HEK293T (cell line): Measurements from ENCODE around the gene PTPRA.

Experiments
- CTCF ChIA-PET: fragments of 350-600 bp; formaldehyde crosslinking; extraction: SDS; loops from one replicate; lab custom pipeline; 2021; ENCODE audit warnings: antibody characterized with exemption, inconsistent platforms; lab: Yijun Ruan, JAX
- POLR2A ChIA-PET: fragments of 350-600 bp; formaldehyde crosslinking; extraction: SDS; loops from one replicate; lab custom pipeline; 2020; ENCODE audit warnings: antibody characterized with exemption, inconsistent platforms; lab: Yijun Ruan, JAX
- DNase-seq: peaks from one replicate; pipeline ENCODE4 v3.0.0; 2012; ENCODE audit warnings: mixed read lengths; ENCODE audit errors: extremely low spot score
- ARNT ChIP-seq: fragments of 450-650 bp; IDR thresholded peaks from 2 replicates; pipeline ENCODE4 v1.6.1; 2017; ENCODE audit warnings: mild to moderate bottlenecking
- BHLHE40 ChIP-seq: fragments of 450-650 bp; IDR thresholded peaks from 2 replicates; pipeline ENCODE4 v1.6.1; 2016; ENCODE audit warnings: mild to moderate bottlenecking, moderate library complexity, borderline replicate concordance
- CTBP1 ChIP-seq: fragments of 450-650 bp; IDR thresholded peaks from 2 replicates; pipeline ENCODE4 v1.6.1; 2016; ENCODE audit warnings: borderline replicate concordance
- ELF4 ChIP-seq: fragments of 450-650 bp; IDR thresholded peaks from 2 replicates; pipeline ENCODE4 v1.6.1; 2017; ENCODE audit warnings: antibody characterized with exemption
- FOXA1 ChIP-seq: fragments of 450-650 bp; IDR thresholded peaks from 2 replicates; pipeline ENCODE4 v1.6.1; 2016; ENCODE audit warnings: mild to moderate bottlenecking
- FOXK2 ChIP-seq: fragments of 450-650 bp; IDR thresholded peaks from 2 replicates; pipeline ENCODE4 v1.6.1; 2016; ENCODE audit warnings: mild to moderate bottlenecking
- FOXM1 ChIP-seq: fragments of 450-650 bp; IDR thresholded peaks from 2 replicates; pipeline ENCODE4 v1.6.1; 2017; ENCODE audit warnings: mild to moderate bottlenecking, borderline replicate concordance
- HDGF ChIP-seq: fragments of 450-650 bp; IDR thresholded peaks from 2 replicates; pipeline ENCODE4 v1.6.1; 2017; ENCODE audit warnings: antibody characterized with exemption, borderline replicate concordance
- L3MBTL2 ChIP-seq: fragments of 450-650 bp; conservative IDR thresholded peaks from 2 replicates; pipeline ENCODE4 v1.6.1; 2016; ENCODE audit warnings: mild to moderate bottlenecking
- LEF1 ChIP-seq: fragments of 450-650 bp; IDR thresholded peaks from 2 replicates; pipeline ENCODE4 v1.6.1; 2017; ENCODE audit warnings: mild to moderate bottlenecking, borderline replicate concordance
- NFRKB ChIP-seq: fragments of 450-650 bp; IDR thresholded peaks from 2 replicates; pipeline ENCODE4 v1.6.1; 2016; ENCODE audit warnings: mild to moderate bottlenecking, moderate library complexity
- PKNOX1 ChIP-seq: fragments of 450-650 bp; IDR thresholded peaks from 2 replicates; pipeline ENCODE4 v1.6.1; 2016
- SP1 ChIP-seq: fragments of 450-650 bp; IDR thresholded peaks from 2 replicates; pipeline ENCODE4 v1.6.1; 2017
- SUZ12 ChIP-seq: fragments of 450-650 bp; IDR thresholded peaks from 2 replicates; pipeline ENCODE4 v1.6.1; 2016; ENCODE audit warnings: mild to moderate bottlenecking
- TARDBP ChIP-seq: fragments of 450-650 bp; IDR thresholded peaks from 2 replicates; pipeline ENCODE4 v1.6.1; 2016
- ZNF384 ChIP-seq: fragments of 450-650 bp; IDR thresholded peaks from 2 replicates; pipeline ENCODE4 v1.6.1; 2016

PTPRA gene

GRCh38 chr20:2873747-2874041 is 413 bp downstream of the PTPRA start:
- DNase-seq, result no peak
- TF ChIP-seq SUZ12, result no peak
- no peak for TF ChIP-seq FOXA1
- no peak for TF ChIP-seq FOXK2
- TF ChIP-seq L3MBTL2, result no peak
- no peak for TF ChIP-seq PKNOX1
- TF ChIP-seq ELF4, result no peak
- no peak for TF ChIP-seq HDGF
- TF ChIP-seq SP1, result no peak
- TF ChIP-seq LEF1, result no peak
- TF ChIP-seq ZNF384, result no peak
- no peak for TF ChIP-seq TARDBP
- no peak for TF ChIP-seq FOXM1
- no peak for TF ChIP-seq NFRKB
- POLR2A ChIA-PET, result interaction anchor here (1.0 to 1.5 kb wide), 5 partner anchors 15 to 221 kb away, joined by 3 to 4 read pairs (median 4); partner anchors contain the start of gene NOP56
- CTCF ChIA-PET, result no interaction called here

- POLR2A ChIA-PET, result no interaction called here
- TF ChIP-seq SUZ12, result no peak
- no peak for TF ChIP-seq NFRKB
These were observed 1.2 kb downstream of the PTPRA start for GRCh38 chr20:2874456-2874855.

GRCh38 chr20:2875690-2876203 is 2.5 kb downstream of the PTPRA start:
- CTCF ChIA-PET, result no interaction called here

More at GRCh38 chr20:2874456-2874855, 1.2 kb downstream of the PTPRA start:
- DNase-seq, result no peak
- CTCF ChIA-PET, result no interaction called here

GRCh38 chr20:2878515-2878914 is 5.2 kb downstream of the PTPRA start:
- ChIA-PET CTCF (no interaction called here), POLR2A (no interaction called here)
- DNase-seq, result no peak
- TF ChIP-seq L3MBTL2 (no peak), TARDBP (no peak), BHLHE40 (no peak), ZNF384 (no peak), LEF1 (no peak), CTBP1 (no peak), FOXA1 (no peak), FOXK2 (no peak), NFRKB (no peak), PKNOX1 (no peak), ARNT (no peak), FOXM1 (no peak), SUZ12 (no peak), HDGF (no peak), SP1 (no peak), ELF4 (no peak)

More at GRCh38 chr20:2875690-2876203, 2.5 kb downstream of the PTPRA start:
- no peak for DNase-seq
- TF ChIP-seq FOXK2, result no peak
- no peak for TF ChIP-seq PKNOX1
- TF ChIP-seq L3MBTL2, result no peak
- TF ChIP-seq HDGF, result no peak
- no peak for TF ChIP-seq ELF4
- no peak for TF ChIP-seq TARDBP
- TF ChIP-seq SP1, result no peak
- no peak for TF ChIP-seq BHLHE40
- no peak for TF ChIP-seq FOXA1
- TF ChIP-seq ARNT, result no peak
- no peak for TF ChIP-seq FOXM1
- TF ChIP-seq LEF1, result no peak
- TF ChIP-seq ZNF384, result no peak
- no peak for TF ChIP-seq CTBP1
- TF ChIP-seq NFRKB, result no peak
- TF ChIP-seq SUZ12, result no peak
- POLR2A ChIA-PET, result no interaction called here

GRCh38 chr20:2879146-2879545 is 5.9 kb downstream of the PTPRA start:
- ChIA-PET POLR2A (no interaction called here), CTCF (no interaction called here)
- TF ChIP-seq SP1, result no peak
- no peak for TF ChIP-seq FOXA1
- TF ChIP-seq FOXM1, result no peak
- DNase-seq, result no peak

- no peak for DNase-seq
- ChIA-PET POLR2A (no interaction called here), CTCF (no interaction called here)
- TF ChIP-seq FOXA1 (no peak), PKNOX1 (no peak), HDGF (no peak), ARNT (no peak), BHLHE40 (no peak), FOXK2 (no peak), L3MBTL2 (no peak), SP1 (no peak), LEF1 (no peak), SUZ12 (no peak), NFRKB (no peak), FOXM1 (no peak), TARDBP (no peak), ZNF384 (no peak), CTBP1 (no peak), ELF4 (no peak)
These were observed 7.4 kb downstream of the PTPRA start for GRCh38 chr20:2880650-2881049.
